IMR-90 (cell line): ENCODE results near the gene ZFYVE26. TPM values are rescaled to one million over a fixed set of nuclear protein-coding genes. Genes with fewer than 3 reads are reported as not detected.

Experiments
- ATAC-seq: fragments of 200-7000 bp; cut with Tn5 transposase; 2 replicates; pipeline ENCODE4 v1.9.1; 2020; ENCODE audit warnings: low read depth, mild to moderate bottlenecking, moderate library complexity
- BruUV-seq: library from RNA; stranded (reverse); fragments of 400-500 nt; replicated peaks from 2 replicates; lab custom pipeline; 2021; lab: Mats Ljungman, UMichigan
- CTCF ChIA-PET: fragments of 300-600 bp; formaldehyde crosslinking; extraction: SDS; loops from one replicate; lab custom pipeline; 2021; ENCODE audit warnings: antibody characterized with exemption; lab: Yijun Ruan, JAX
- POLR2A ChIA-PET: fragments of 300-600 bp; sonication (Branson Sonifier 250); formaldehyde crosslinking; loops from one replicate; lab custom pipeline; 2022; ENCODE audit warnings: antibody characterized with exemption; ENCODE audit not compliant: unreplicated experiment; lab: Charles Lee
- DNase-seq: peaks from one replicate; pipeline ENCODE4 v3.0.0; 2013
- H2AFZ ChIP-seq: replicated peaks from 2 replicates; pipeline ENCODE3; 2013; ENCODE audit warnings: low read length, mild to moderate bottlenecking; ENCODE audit not compliant: poor library complexity
- H2AK5ac ChIP-seq: 2 replicates; pipeline ENCODE4 v1.6.1; 2013; ENCODE audit warnings: low read depth, low read length, inconsistent platforms
- H2AK9ac ChIP-seq: replicated peaks from 2 replicates; pipeline ENCODE3; 2013; ENCODE audit warnings: mild to moderate bottlenecking, low read depth, low read length, moderate library complexity; ENCODE audit not compliant: poor library complexity
- H2BK120ac ChIP-seq: 2 replicates; pipeline ENCODE4 v1.6.1; 2013; ENCODE audit warnings: low read depth, low read length, inconsistent platforms
- H2BK15ac ChIP-seq: 3 replicates; pipeline ENCODE4 v1.6.1; 2013; ENCODE audit warnings: low read depth, low read length, inconsistent platforms
- H2BK20ac ChIP-seq: 2 replicates; pipeline ENCODE4 v1.6.1; 2013; ENCODE audit warnings: low read depth, mild to moderate bottlenecking, inconsistent platforms, low read length, moderate library complexity
- H2BK5ac ChIP-seq: 2 replicates; pipeline ENCODE4 v1.6.1; 2013; ENCODE audit warnings: mild to moderate bottlenecking, low read depth, low read length, inconsistent platforms; ENCODE audit not compliant: poor library complexity, severe bottlenecking
- H3K14ac ChIP-seq: replicated peaks from 2 replicates; pipeline ENCODE4 v1.6.1; 2013; ENCODE audit warnings: low read depth, low read length, inconsistent platforms
- H3K18ac ChIP-seq: 2 replicates; pipeline ENCODE4 v1.6.1; 2013; ENCODE audit warnings: low read depth, low read length, control low read depth
- H3K23ac ChIP-seq: 2 replicates; pipeline ENCODE4 v1.6.1; 2013; ENCODE audit warnings: low read depth, low read length, inconsistent platforms
- H3K27ac ChIP-seq: 2 replicates; pipeline ENCODE4 v1.5.1; 2013; ENCODE audit warnings: mild to moderate bottlenecking, control low read depth, low read length; ENCODE audit not compliant: insufficient read depth
- H3K27me3 ChIP-seq: 2 replicates; pipeline ENCODE4 v1.6.1; 2013; ENCODE audit warnings: low read length; ENCODE audit not compliant: control insufficient read depth, insufficient read depth
- H3K36me3 ChIP-seq: 2 replicates; pipeline ENCODE4 v1.6.1; 2013; ENCODE audit warnings: low read length, mixed read lengths; ENCODE audit not compliant: control insufficient read depth, insufficient read depth
- H3K4ac ChIP-seq: 2 replicates; pipeline ENCODE4 v1.6.1; 2013; ENCODE audit warnings: low read depth, low read length, inconsistent platforms
- H3K4me1 ChIP-seq: 2 replicates; pipeline ENCODE4 v1.6.1; 2013; ENCODE audit warnings: low read length, mixed read lengths; ENCODE audit not compliant: control insufficient read depth, insufficient read depth
- H3K4me2 ChIP-seq: 2 replicates; pipeline ENCODE4 v1.6.1; 2013; ENCODE audit warnings: low read depth, mild to moderate bottlenecking, control low read depth, low read length, moderate library complexity
- H3K4me3 ChIP-seq: 2 replicates; pipeline ENCODE4 v1.5.1; 2013; ENCODE audit warnings: low read depth, mild to moderate bottlenecking, control low read depth, low read length, moderate library complexity; ENCODE audit not compliant: insufficient read depth
- H3K56ac ChIP-seq: 2 replicates; pipeline ENCODE4 v1.6.1; 2013; ENCODE audit warnings: low read length, inconsistent platforms; ENCODE audit not compliant: insufficient read depth; ENCODE audit errors: extremely low read depth
- H3K79me1 ChIP-seq, 2 experiments: 2 replicates each; pipeline ENCODE4 v1.6.1; 2013; ENCODE audit warnings: low read length in 2 of 2, inconsistent platforms in 1 of 2, low read depth in 1 of 2
- H3K9ac ChIP-seq: 2 replicates; pipeline ENCODE4 v1.6.1; 2013; ENCODE audit warnings: low read depth, low read length, control low read depth
- H3K9me1 ChIP-seq: 2 replicates; pipeline ENCODE4 v1.6.1; 2013; ENCODE audit warnings: low read length, inconsistent platforms; ENCODE audit not compliant: insufficient read depth
- H3K9me3 ChIP-seq: 2 replicates; pipeline ENCODE4 v1.6.1; 2013; ENCODE audit warnings: low read length; ENCODE audit not compliant: control insufficient read depth, insufficient read depth
- H4K20me1 ChIP-seq: 2 replicates; pipeline ENCODE4 v1.6.1; 2013; ENCODE audit warnings: low read length, inconsistent platforms; ENCODE audit not compliant: insufficient read depth
- H4K5ac ChIP-seq: 2 replicates; pipeline ENCODE4 v1.6.1; 2013; ENCODE audit warnings: mild to moderate bottlenecking, low read depth, low read length, control low read depth
- H4K8ac ChIP-seq, 2 experiments: 2 replicates each; pipeline ENCODE4 v1.6.1; 2013; ENCODE audit warnings: low read depth in 2 of 2, low read length in 2 of 2, control low read depth in 1 of 2, inconsistent platforms in 1 of 2
- H4K91ac ChIP-seq: 2 replicates; pipeline ENCODE4 v1.6.1; 2013; ENCODE audit warnings: low read depth, low read length, inconsistent platforms; ENCODE audit not compliant: insufficient read depth
- MAZ ChIP-seq: IDR thresholded peaks from 2 replicates; pipeline ENCODE4 v1.6.1; 2012; ENCODE audit warnings: low read depth, mild to moderate bottlenecking, low read length, improper control_type of control experiment, moderate library complexity, borderline replicate concordance
- WGBS, 2 experiments: methylation state at CpG; one replicate each; pipeline versions ENCODE4 v1.1.5 to v1.1.7; 2013; ENCODE audit warnings: missing lambda C conversion rate in 2 of 2; ENCODE audit not compliant: insufficient read length in 1 of 2; ENCODE audit errors: extremely low coverage in 2 of 2; 5-methylcytosine and 5-hydroxymethylcytosine counted together
- dilution Hi-C: fragments of 300-500 bp; cut with HindIII; formaldehyde crosslinking; loops from one replicate; pipeline ENCODE4 v1.14.3; 2018; ENCODE audit warnings: low sequenced_read_pairs; ENCODE audit not compliant: unreplicated experiment
- in situ Hi-C: fragments of 300-500 bp; cut with MboI; formaldehyde crosslinking; loops from 3 replicates; pipeline ENCODE4 v1.14.3; 2019; ENCODE audit warnings: low sequenced_read_pairs, inconsistent platforms, mixed read lengths
- intact Hi-C: fragments of 100-400 bp; cut with micrococcal nuclease; formaldehyde crosslinking; loops from 2 replicates; pipeline ENCODE4 v1.10.0; 2022
- polyA plus RNA-seq, 3 experiments: library from polyadenylated mRNA; depleted of rRNA; stranded (reverse); fragments of >200 nt; gene quantifications; 2 replicates each; pipeline ENCODE4 v1.2.3, GENCODE V29; 2012; ENCODE audit warnings: low replicate concordance in 1 of 3
- total RNA-seq: library from RNA; depleted of rRNA; stranded (reverse); fragments of >200 nt; gene quantifications from 2 replicates; pipeline ENCODE4 v1.2.3, GENCODE V29; 2012

Gene ZFYVE26
- total and polyA plus RNA-seq, 2 of the 4 experiments (the other 2 are of a cell fraction) = 6.0 to 11.1 TPM

DNA sequence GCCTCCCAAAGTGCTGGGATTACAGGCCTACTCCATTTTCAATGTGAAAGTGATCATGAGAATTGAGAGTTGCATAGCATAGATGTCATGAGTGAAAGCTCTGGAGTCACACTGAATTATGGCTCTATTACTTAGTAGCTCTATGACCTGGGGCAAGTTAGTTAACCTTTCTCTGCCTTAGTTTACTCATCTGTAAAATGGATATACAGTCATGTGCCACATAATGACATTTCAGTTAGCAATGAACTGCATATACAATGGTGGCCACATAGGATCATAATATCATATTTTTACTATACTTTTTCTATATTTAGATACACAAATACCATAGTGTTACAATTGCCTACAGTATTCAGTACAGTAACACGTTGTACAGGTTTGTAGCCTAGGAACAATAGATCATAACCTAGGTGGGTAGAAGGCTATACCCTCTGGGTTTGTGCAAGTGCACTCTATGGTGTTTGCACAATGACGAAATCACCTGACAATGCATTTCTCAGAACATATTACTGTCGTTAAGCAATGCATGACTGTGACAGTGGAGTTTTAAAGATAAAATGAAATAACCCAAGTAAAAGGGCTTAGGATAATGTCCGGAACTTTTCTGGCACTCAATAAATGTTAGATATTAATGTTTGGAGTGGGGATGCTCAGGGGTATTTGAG is 53.1 kb downstream of the ZFYVE26 start:
- POLR2A ChIA-PET = no interaction called here
- CTCF ChIA-PET = interaction anchor here (0.5 kb wide), 1 partner anchor 1124 kb away, joined by 3 read pairs; no protein-coding TSS in a partner anchor
- no TSS peak for BruUV-seq

More for the DNA sequence above, 53.1 kb downstream of the ZFYVE26 start:
- H4K8ac ChIP-seq = no peak overlapping the region
- no peak overlapping the region for H3K56ac ChIP-seq
- no peak overlapping the region for H3K4me3 ChIP-seq
- 0 out of 2 replicates have a peak, but pooled peaks cover 4% of the 10 kb centered on the region for H3K9me1 ChIP-seq
- H2AFZ ChIP-seq = no peak overlapping the region
- H3K23ac ChIP-seq = no peak overlapping the region
- in situ Hi-C loops = no loop called here
- dilution Hi-C loops = no loop called here
- no peaks in the 10 kb centered on the region for H3K79me1 ChIP-seq
- TF ChIP-seq MAZ = no peak
- WGBS, 2 experiments = no CpG with 5 or more reads among the region's 4 CpGs
- no peak overlapping the region for H2BK120ac ChIP-seq
- no peaks in the 10 kb centered on the region for H3K27me3 ChIP-seq
- H3K4ac ChIP-seq = no peak overlapping the region
- intact Hi-C loops = no loop called here
- no peak for ATAC-seq
- H3K9ac ChIP-seq = no peak overlapping the region
- H4K5ac ChIP-seq = no peak overlapping the region
- peaks cover 36% of the 10 kb centered on the region for H3K36me3 ChIP-seq
- no peak overlapping the region for H3K4me2 ChIP-seq
- H4K91ac ChIP-seq = no peak overlapping the region
- no peak overlapping the region for H2AK9ac ChIP-seq
- no peak overlapping the region for H2BK15ac ChIP-seq
- no peak overlapping the region for H3K14ac ChIP-seq
- no peak overlapping the region for H3K27ac ChIP-seq
- no peak overlapping the region for H3K18ac ChIP-seq
- H3K9me3 ChIP-seq = no peaks in the 10 kb centered on the region
- H2BK20ac ChIP-seq = no peak overlapping the region
- H4K20me1 ChIP-seq = no peaks in the 10 kb centered on the region
- no peak for DNase-seq
- H3K4me1 ChIP-seq = no peaks in the 10 kb centered on the region
- no peak overlapping the region for H2AK5ac ChIP-seq
- H2BK5ac ChIP-seq = no peak overlapping the region
